HG02938 (cell line): ENCODE measurements around the gene RNF166.
A peak's percentile ranks its signal among the peaks of the same experiment; 100 is the strongest.

Experiments used
- ATAC-seq: cut with Tn5 transposase; IDR thresholded peaks from one replicate; pipeline ENCODE4 v1.9.1; 2021; ENCODE audit warnings: mild to moderate bottlenecking, moderate library complexity; ENCODE audit not compliant: unreplicated experiment

The RNF166 gene, protein sequence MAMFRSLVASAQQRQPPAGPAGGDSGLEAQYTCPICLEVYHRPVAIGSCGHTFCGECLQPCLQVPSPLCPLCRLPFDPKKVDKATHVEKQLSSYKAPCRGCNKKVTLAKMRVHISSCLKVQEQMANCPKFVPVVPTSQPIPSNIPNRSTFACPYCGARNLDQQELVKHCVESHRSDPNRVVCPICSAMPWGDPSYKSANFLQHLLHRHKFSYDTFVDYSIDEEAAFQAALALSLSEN

DNA sequence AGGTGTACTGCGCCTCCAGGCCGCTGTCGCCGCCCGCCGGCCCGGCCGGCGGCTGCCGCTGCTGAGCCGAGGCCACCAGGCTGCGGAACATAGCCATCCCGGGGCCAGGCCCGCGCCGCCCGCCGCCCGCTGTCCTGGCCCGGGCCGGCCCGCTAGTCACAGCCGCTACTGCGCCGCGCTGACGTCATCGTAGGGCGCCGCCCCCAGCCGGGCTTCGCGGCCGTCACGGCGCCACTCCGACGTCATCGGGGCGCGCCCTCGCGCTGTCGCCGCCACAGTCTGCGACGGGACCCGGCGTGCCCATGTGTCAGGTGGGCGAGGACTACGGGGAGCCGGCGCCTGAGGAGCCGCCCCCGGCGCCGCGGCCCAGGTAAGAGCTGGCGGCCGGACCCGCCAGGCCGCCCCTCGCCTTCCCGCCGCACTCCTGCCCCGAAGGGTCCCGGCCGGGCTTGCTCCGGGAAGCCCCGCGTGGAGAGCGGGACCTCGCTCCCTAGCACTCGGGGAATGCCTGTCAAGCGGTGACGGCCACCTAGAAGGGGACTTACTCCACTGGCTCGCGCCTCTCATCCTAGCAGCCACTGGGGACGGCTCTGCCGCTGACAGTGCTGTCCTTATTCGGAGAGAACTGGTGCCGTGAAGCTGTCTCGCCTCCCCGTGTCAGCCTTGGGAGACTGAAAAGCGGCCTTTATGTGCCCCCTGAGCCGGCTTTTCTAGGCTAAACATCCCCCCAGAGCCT is at the start of gene RNF166, which contains the start of gene CTU2:
Gene RNF166 (minus strand): TSS at position 180 of the 736 bp plus-strand sequence. CDS start 83 bp downstream, at position 97.
Gene CTU2 (plus strand): TSS at position 275 of the 736 bp plus-strand sequence. CDS start 28 bp downstream, at position 303.
- peak; percentile 46 for ATAC-seq

DNA sequence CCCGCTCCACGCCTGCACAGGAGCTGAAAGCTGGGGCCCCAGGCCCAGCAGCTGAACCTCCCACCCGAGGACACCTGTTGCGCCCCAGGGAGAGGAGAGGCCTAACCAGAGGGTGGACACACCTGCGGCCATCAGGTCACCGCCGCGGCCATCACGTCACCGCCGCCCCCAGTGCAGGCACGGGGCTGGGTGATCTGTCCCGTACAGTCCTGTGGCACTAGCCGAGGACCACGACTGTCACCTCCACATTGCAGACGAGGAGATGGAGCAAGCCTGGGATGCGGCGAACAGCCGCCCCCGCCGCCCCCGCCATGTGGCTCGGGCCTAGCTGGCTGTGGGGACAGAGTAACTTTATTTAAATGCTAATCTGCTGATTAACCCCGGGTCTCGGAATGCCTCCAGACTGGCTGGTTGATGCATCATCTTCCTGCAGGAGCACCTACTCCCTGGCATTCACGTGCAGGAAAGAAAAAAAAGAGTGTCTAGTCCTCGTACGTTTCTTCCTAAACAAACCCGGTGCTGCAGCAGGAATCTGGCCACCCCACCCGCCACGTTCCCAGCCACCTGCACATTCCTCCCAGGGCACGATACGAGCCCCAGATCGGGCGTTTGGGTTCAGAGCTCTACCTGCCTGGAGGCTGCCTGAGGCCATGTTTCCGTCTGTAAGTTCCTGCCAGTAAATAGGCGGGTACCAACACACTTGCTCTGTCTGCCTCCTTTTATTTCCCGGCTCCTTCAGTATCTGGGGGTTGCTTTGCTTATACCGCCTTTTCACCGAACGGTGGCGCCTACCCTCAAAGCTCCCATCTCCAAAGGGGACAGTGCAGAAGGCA is 48.9 kb upstream of the RNF166 start:
- no peak for ATAC-seq

DNA sequence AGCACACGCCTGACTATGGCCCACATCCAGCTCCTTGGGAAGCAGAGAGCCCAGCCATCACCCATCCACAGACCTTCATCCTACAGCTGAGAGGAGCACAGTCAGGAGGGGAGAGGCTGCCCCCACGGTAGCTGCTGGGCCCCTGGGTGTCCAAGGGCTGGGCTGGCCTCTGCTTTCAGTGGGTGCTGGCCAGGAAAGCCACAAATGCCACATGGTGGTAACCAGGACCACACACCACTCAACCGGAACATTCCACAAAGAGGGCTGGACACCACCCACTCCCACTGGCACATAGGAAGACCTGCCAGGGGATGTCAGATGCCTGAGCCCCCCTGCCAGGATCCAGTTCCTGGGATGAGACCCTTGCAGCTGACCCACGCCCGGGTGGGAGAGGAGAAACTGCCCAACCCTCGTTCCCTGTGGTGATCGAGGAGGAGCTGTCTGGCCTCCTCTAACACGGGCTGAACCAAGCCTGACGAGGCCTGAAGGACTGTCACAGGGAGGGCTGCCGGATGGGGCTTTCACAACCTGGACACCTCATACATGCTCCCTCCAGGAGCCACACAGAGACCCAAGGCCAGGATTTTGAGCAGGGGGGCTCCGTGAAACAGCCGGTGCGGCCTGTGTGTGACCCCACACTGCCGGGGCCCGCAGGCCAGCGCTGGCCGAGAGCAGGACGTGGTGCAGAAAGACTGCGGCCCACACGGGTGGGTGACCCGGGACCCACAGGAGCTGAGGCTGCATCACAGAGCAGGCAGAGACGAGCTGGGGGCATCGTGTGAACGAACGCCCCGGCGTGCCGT is 48.1 kb upstream of the RNF166 start:
- no peak for ATAC-seq

DNA sequence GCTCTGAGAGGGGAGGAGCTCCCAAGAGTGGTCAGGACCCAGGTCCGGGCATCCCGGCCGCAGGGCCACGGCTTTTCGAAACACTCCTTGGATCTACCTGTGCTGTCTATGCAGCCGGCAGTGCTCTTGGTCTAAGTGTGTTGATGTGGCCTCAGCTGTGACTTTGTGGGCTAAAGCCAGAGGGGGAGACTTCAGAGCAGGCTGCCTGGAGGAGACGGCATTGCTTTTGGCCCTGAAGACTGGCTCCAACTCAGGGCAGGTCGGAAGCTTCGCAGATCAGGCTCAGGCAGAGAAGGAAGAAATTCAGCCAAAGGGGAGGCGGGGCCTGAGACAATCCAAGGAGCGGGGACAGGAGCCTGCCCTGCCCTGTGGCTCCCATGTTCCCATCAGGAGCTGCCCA is 47.4 kb upstream of the RNF166 start:
- ATAC-seq: no peak

DNA sequence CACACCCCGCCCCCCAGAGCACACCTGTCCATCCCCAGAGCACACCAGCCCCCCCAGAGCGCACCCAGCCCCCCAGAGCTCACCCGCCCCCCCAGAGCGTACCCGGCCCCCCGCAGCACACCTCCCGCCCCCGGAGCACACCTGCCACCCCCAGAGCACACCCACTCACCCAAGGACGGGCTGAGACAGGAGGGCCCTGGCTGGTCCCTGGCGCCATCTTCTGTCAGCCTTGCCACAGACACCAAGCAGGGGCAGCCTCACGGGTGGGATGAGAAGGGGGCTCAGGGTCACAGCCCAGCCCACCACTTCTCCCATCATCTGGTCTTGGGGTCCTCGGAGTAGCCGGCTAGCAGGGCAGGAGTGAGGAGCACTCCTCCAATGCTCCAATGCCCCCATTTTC is 47.0 kb upstream of the RNF166 start:
- ATAC-seq: no peak

DNA sequence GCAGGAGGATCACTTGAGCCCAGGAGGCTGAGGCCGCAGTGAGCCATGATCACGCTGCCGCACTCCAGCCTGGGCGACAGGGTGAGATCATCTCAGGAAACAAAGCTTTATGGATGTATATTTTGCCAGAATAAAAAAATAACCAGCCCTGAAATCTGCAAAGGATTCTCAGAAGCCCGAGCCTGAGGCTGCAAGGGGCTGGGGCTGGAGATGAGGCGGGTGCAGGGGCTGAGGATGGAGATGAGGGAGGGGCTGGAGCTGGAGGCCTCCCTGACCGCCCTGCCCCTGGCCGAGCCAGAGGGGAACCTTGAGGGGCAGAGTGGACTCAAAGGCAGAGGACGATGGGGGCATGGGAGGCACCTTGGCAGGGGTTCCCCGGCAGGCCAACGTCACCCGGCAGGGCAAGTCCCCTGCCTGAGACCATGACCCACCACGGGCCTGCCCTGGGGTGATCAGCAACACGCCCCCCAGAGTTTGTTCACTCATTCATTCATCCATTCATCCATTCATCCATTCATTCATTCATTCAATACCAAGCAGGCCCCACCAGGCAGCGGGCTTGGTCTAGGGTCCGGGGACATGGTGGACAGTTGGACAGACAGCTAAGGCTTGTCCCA is 46.3 kb upstream of the RNF166 start:
- no peak for ATAC-seq

DNA sequence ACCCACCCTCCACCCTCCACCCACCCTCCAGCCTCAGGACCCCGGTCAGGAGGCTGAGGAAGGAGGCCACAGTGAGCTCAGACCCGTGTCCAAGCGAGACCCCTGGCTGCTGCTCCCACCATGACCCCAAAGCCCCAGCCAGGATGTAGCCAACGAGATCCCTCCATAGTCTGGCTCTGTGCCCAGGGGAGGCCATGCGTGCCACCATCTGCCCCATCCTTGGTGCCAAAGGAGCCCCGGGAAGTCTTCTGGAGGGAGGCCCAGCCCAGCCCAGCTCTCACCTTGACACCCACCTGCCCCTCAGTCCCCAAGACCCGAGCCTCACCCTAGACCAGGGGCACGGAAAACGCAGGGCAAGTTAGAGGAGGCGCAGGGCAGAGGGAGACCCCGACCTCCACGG is 44.6 kb upstream of the RNF166 start:
- no peak for ATAC-seq

DNA sequence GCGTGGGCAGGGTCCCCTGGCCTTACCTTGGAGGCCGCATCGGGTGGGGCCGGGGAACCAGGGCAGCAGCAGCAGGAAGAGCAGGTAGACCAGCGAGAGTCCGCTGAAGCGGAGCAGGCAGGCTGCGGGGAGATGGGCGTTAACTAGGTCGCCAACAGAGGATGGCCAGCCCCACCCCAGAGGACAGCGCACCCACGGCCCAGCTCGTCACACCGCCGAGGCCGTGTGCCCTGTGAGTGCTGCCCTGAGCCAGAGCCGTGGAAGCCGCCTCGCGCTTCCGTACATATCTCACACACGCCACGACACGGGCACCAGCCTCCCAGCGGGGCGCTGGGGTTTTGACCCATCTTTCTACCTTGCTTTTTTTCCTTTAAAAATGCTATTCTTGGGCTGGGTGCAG is 43.1 kb upstream of the RNF166 start:
- no peak for ATAC-seq

DNA sequence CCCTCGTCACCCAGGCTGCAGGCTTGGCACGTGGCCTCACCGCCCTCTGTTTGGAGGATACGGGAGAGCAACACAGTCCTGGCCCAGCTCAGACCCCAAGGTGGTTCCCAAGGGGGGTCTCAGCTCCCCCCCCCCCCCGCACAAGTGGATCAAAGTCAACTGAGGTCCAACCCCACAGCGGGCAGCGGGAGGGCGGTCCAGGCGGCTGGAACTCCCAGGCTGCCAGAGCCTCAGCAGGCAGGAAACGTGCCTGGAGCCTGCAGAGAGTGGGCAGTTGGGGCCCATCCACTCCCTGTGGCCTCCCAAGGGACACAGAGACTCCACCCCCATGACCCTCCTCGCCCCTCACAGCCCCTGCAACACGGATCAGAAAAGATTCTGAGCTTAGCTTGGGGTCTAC is 42.2 kb upstream of the RNF166 start:
- no peak for ATAC-seq

DNA sequence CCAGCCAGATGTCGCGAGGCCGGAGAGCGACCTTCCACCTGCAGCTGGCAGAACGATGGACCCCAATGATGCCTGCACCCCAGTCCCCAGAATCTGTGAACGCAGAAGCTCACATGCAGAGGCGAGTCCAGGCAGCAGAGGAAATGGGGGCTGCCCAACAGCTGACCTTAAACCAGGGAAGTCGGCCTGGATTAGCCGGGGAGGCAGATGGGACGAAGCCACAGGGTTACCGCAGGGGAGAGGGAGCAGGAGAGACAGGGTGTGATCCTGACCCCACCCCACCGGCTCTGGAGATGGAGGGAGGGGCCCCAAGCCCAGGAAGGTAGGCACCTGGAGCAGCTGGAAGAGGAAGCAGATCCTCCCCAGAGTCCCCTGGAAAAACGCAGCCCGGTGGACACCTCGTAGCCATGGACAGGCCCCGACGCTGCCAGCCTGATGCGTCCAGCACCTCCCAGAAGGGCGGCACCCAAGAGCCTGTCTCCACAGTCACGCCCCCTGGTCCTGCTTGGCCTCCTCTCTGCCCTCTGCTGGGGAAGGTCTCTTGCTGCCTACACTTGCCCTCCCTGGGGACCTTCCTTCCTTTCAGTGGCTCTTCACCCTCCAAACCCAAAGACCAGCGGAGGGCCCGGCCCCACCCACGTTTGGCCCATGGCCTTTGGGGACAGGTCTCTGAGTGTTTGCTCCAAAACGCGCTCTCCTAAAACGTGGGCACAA is 41.5 kb upstream of the RNF166 start:
- ATAC-seq: no peak

DNA sequence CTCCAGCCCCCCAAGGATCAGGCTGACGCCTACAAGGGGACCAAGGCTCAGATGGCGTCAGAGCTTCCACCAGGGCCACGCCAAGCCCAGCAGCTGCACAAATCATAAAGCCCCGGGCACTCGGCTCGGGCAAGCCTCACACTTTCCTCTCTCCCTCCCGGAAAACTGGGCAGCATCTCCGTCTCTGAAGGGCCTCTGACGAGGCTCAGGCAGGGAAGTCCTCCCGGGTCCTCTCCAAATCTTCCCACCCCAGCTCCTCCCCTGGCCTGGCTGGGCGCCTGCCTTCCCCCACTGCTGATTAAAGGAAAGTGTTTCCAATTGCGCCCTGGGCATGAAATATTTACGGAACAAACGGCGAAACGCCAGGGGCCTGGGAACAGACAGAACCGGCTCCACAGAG is 40.3 kb upstream of the RNF166 start:
- ATAC-seq: no peak

DNA sequence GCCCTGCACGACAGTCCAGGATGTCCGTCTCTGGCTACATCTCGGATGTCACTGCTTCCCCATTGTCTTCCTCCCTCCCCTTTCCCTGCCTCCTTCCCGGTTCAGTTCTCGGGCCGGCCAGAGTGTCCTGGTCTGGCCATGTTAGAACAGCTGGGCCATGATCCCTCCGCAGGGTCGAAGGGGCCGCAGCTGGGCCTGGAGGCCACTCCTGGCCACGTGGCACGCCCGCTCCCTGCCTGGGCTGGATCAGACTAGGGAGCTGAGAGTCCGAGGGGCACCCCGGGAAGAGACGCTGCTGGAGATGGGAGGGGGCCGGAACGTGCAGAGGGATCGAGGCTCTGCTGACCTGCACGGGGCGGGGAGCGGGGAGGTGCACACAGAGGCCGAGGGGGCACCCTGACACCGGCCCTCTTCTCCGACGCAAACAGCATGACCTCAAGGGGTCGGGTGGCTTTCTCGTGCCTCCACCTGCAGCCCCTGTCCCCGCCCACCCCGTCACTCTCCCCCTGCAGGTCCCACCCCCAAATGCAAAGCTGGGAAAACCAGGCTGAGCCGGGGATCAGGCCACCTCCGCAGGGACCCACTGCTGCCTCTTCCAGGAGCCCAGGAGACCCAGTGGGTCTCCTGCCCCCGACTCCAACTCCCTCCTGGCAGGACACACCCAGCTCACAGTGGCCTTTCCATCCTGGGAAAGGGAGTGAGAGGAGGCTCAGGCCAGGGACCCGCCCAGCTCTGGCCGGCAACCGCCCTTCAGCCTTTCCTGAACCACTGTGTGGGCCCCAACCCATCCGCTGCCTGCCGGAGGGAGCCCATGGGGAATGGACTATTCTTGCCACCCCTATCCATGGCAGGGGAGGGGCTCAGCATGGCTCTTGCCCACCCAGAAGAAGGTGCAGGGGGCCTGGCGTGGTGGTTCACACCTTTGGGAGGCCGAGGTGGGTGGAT is 38.6 kb upstream of the RNF166 start:
- ATAC-seq: no peak

DNA sequence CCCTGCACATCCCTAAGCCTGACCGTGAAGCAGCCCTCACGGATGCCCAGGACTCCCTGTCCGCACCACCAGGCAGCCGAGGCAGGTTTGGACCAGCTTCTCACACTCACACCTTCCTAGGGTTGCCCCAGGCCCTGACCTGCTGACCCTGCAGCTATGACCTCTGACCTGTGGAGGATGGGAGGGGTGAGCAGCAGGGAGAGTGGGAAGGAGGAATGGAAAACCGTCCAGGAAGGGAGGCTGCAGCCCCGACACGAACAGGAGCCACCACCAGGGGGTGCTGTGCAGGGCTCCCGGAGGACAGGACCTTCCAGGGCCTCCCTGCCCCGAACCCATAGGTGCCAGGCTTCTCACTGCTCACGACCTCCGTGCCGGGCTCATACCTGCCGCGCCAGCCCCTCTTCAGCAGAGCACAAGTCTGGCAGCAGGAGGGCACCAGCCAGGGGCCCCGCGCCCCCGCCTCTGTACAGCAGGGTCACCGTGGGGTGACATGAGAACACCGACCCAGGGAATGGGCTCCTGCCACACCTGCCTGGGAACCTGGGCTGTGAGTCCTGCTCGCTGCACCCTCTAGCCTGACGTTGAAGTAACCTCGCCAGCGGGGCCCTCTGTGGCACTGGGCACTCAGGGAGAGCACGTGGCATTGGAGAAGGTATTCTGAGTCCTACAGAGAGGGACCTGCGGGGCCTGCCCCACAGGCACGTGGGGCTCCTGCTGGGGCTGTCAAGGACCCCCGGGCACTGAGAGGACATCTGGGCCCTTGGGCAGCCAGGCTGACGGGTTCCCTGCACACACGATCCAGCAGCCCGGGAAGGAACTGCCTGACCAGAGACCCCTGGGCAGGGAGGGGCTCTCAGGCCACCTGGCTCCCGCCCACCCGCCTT is 37.7 kb upstream of the RNF166 start:
- ATAC-seq: no peak

DNA sequence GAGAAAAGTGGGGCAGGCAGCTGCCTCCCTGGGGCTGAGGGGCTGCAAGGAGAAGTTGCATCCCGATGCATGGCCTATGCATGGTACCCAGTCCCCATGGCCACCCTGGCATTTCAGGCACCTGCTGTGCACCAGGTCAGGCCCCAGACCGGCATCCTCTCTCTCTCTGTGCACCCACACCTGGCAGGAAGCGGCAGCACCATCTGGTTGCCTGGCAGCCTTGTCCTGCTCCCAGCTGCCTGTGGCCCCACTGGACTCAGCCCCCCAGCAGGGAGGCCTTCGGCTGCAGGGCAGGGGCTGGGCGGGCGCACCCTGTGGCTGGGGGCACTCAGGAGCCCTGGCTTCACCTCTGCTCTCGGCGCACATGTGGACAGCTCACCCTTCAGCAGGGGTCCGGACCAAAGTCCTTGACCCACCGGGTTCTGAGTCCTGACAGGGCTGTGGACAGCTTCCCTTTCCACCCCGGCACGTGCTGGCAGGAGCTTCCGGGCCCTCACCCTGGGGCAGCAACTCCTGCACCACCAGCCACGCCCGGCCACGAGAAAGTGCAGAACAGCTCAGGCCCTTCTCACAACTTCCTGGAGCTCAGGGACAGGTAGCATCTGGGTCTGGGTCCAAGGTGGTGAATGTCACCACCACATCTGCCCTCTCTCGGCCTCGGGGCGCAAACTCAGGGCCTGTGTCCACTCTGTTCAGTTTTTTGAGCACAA is 36.8 kb upstream of the RNF166 start:
- ATAC-seq: no peak

DNA sequence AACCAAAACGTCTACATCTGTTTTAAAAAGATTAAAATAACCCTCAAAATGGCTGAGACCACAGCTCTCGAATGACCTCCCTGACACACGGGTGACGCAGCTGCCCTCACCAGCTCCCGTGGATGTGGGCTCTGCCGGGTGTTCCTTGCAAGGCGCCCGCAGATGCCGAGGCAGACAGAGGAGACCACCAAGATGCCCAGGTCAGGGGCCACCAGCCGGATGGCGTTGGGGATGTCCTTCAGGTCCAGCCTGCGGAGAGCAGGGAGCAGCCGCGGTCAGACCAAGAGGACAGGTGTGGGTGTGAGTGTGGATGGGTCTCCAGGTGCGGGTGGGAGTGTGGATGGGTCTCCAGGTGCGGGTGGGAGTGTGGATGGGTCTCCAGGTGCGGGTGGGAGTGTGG is 35.2 kb upstream of the RNF166 start:
- no peak for ATAC-seq

DNA sequence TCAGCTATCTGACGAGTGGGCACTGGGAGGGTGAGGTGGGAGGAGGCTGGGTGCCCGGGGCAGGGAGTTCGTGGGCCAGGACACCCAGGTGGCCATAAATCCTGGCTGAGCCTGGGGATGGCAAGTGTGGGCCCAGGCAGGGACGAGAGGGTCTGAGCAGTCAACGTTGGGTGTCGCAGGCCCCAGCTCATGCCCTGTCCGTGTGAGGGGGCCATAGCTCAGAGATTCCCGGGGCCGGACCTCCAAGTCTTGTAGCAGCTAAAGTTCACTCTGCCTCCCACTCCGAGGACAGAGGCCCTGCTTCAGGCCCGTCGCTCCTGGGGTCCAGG is 34.5 kb upstream of the RNF166 start:
- no peak for ATAC-seq
